GM12878 (cell line): ENCODE measurements around the gene KIF21A. TPM values are rescaled to one million over a fixed set of nuclear protein-coding genes. Genes with fewer than 3 reads are reported as not detected.

ENCODE experiments used
- ATAC-seq: fragments of 200-7000 bp; cut with Tn5 transposase; 3 replicates; pipeline ENCODE4 v1.9.1; 2020; ENCODE audit warnings: mild to moderate bottlenecking, moderate library complexity
- BruUV-seq: library from RNA; stranded (reverse); fragments of 400-500 nt; replicated peaks from 2 replicates; lab custom pipeline; 2021; lab: Mats Ljungman, UMichigan
- CTCF ChIA-PET: fragments of 300-600 bp; sonication (Branson Sonifier 250); formaldehyde crosslinking; extraction: SDS; loops from one replicate; lab custom pipeline; 2021; ENCODE audit warnings: inconsistent platforms; lab: Yijun Ruan, JAX
- POLR2A ChIA-PET: fragments of 350-600 bp; formaldehyde crosslinking; extraction: SDS; loops from one replicate; lab custom pipeline; 2021; ENCODE audit warnings: inconsistent platforms; lab: Charles Lee
- RAD21 ChIA-PET: fragments of 300-600 bp; sonication (Branson Sonifier 250); formaldehyde crosslinking; loops from one replicate; lab custom pipeline; 2023; ENCODE audit warnings: antibody characterized with exemption; ENCODE audit not compliant: unreplicated experiment; lab: Charles Lee
- SMC1A ChIA-PET: fragments of 300-600 bp; sonication (Branson Sonifier 250); formaldehyde crosslinking; loops from one replicate; lab custom pipeline; 2023; ENCODE audit not compliant: unreplicated experiment, uncharacterized antibody; lab: Charles Lee
- DNase-seq: peaks from one replicate; pipeline ENCODE4 v3.0.0-alpha.2; 2011; ENCODE audit warnings: low read depth, low spot score
- FAIRE-seq: peaks from 3 replicates; lab custom pipeline; 2011; peaks lifted over from hg19 to GRCh38; lab: Jason Lieb, UNC
- H2AFZ ChIP-seq: 2 replicates; pipeline ENCODE4 v1.6.0; 2011; ENCODE audit warnings: low read depth, low read length, control low read depth; ENCODE audit not compliant: control insufficient read depth
- H3K27ac ChIP-seq: 2 replicates; pipeline ENCODE4 v1.5.1; 2011; ENCODE audit warnings: control low read depth; ENCODE audit not compliant: control insufficient read depth, insufficient read depth
- H3K27me3 ChIP-seq, 2 experiments: replicated peaks in 1 of 2; 2 replicates each; pipeline versions ENCODE4 v1.6.0 to v1.6.1; 2011; ENCODE audit warnings: low read length in 1 of 2; ENCODE audit not compliant: control insufficient read depth in 2 of 2, insufficient read depth in 2 of 2
- H3K36me3 ChIP-seq, 2 experiments: 2 replicates each; pipeline ENCODE4 v1.5.1; 2011; ENCODE audit warnings: low read length in 1 of 2; ENCODE audit not compliant: control insufficient read depth in 2 of 2, insufficient read depth in 2 of 2
- H3K4me1 ChIP-seq: 2 replicates; pipeline ENCODE4 v1.6.1; 2011; ENCODE audit warnings: mild to moderate bottlenecking, low read length, moderate library complexity, mixed read lengths; ENCODE audit not compliant: control insufficient read depth, insufficient read depth
- H3K4me2 ChIP-seq: 2 replicates; pipeline ENCODE4 v1.6.0; 2011; ENCODE audit warnings: control low read depth; ENCODE audit not compliant: control insufficient read depth, insufficient read depth
- H3K4me3 ChIP-seq: fragments of 200-600 bp; sonication (generic); 2 replicates; pipeline ENCODE4 v1.5.1; 2016
- H3K79me2 ChIP-seq: 2 replicates; pipeline ENCODE4 v1.6.0; 2011; ENCODE audit warnings: low read length; ENCODE audit not compliant: control insufficient read depth, insufficient read depth
- H3K9ac ChIP-seq: 2 replicates; pipeline ENCODE4 v1.8.0; 2011; ENCODE audit warnings: low read length, control low read depth, mixed read lengths; ENCODE audit not compliant: control insufficient read depth, insufficient read depth
- H3K9me3 ChIP-seq: replicated peaks from 3 replicates; pipeline ENCODE4 v1.5.1; 2011; ENCODE audit warnings: mild to moderate bottlenecking, low read length; ENCODE audit not compliant: control insufficient read depth, insufficient read depth
- H4K20me1 ChIP-seq: 2 replicates; pipeline ENCODE4 v1.6.0; 2011; ENCODE audit not compliant: control insufficient read depth, insufficient read depth
- E2F4 ChIP-seq: IDR thresholded peaks from 2 replicates; pipeline ENCODE4 v1.6.1; 2012; ENCODE audit warnings: low read depth, low read length, improper control_type of control experiment
- ESRRA ChIP-seq: IDR thresholded peaks from 2 replicates; pipeline ENCODE4 v1.6.1; 2012; ENCODE audit warnings: mild to moderate bottlenecking, low read length, improper control_type of control experiment
- HCFC1 ChIP-seq: fragments of 150-350 bp; IDR thresholded peaks from 2 replicates; pipeline ENCODE4 v1.6.1; 2014; ENCODE audit warnings: low read length
- JUNB ChIP-seq: IDR thresholded peaks from 2 replicates; pipeline ENCODE4 v1.6.1; 2016; ENCODE audit warnings: antibody characterized with exemption, mild to moderate bottlenecking
- LARP7 ChIP-seq: fragments of 450-650 bp; IDR thresholded peaks from 2 replicates; pipeline ENCODE4 v1.6.1; 2017; ENCODE audit warnings: mild to moderate bottlenecking
- NR2F1 ChIP-seq: fragments of 450-650 bp; conservative IDR thresholded peaks from 2 replicates; pipeline ENCODE4 v1.6.1; 2017; ENCODE audit warnings: mild to moderate bottlenecking
- PAX5 ChIP-seq: IDR thresholded peaks from 2 replicates; pipeline ENCODE4 v1.6.1; 2011; ENCODE audit warnings: low read depth, low read length, borderline replicate concordance
- PKNOX1 ChIP-seq: fragments of 450-650 bp; IDR thresholded peaks from 2 replicates; pipeline ENCODE4 v1.6.1; 2016; ENCODE audit warnings: mild to moderate bottlenecking
- PRDM15 ChIP-seq: fragments of 450-650 bp; formaldehyde crosslinking; IDR thresholded peaks from 2 replicates; pipeline ENCODE4 v1.4.0; 2020; ENCODE audit warnings: mild to moderate bottlenecking, moderate library complexity
- RELA ChIP-seq: fragments of 450-650 bp; IDR thresholded peaks from 2 replicates; pipeline ENCODE4 v1.8.0; 2014; ENCODE audit warnings: borderline replicate concordance; ENCODE audit not compliant: partially characterized antibody
- SIN3A ChIP-seq: IDR thresholded peaks from 2 replicates; pipeline ENCODE4 v1.6.1; 2012; ENCODE audit warnings: low read depth, low read length, improper control_type of control experiment
- SKIL ChIP-seq: fragments of 450-650 bp; IDR thresholded peaks from 2 replicates; pipeline ENCODE4 v1.6.1; 2017; ENCODE audit warnings: mild to moderate bottlenecking, low read depth, inconsistent platforms; ENCODE audit not compliant: poor library complexity, severe bottlenecking
- SMC3 ChIP-seq: IDR thresholded peaks from 2 replicates; pipeline ENCODE4 v1.6.1; 2011; ENCODE audit warnings: low read length, improper control_type of control experiment, borderline replicate concordance
- STAT1 ChIP-seq: fragments of 450-650 bp; conservative IDR thresholded peaks from 2 replicates; pipeline ENCODE4 v1.6.1; 2014; ENCODE audit warnings: antibody characterized with exemption, mild to moderate bottlenecking
- TAF1 ChIP-seq: IDR thresholded peaks from 2 replicates; pipeline ENCODE4 v1.6.1; 2011; ENCODE audit warnings: mild to moderate bottlenecking, low read depth, low read length, borderline replicate concordance
- TBL1XR1 ChIP-seq: IDR thresholded peaks from 2 replicates; pipeline ENCODE4 v1.6.1; 2012; ENCODE audit warnings: low read depth, low read length, improper control_type of control experiment
- USF1 ChIP-seq: IDR thresholded peaks from 2 replicates; pipeline ENCODE4 v1.6.1; 2011; ENCODE audit warnings: borderline replicate concordance, low read depth, mild to moderate bottlenecking, moderate library complexity, mixed read lengths, low read length; ENCODE audit not compliant: insufficient read depth; ENCODE audit errors: extremely low read length
- WGBS: methylation state at CpG from one replicate; pipeline ENCODE4 v1.1.6; 2016; ENCODE audit warnings: low lambda C conversion rate; ENCODE audit not compliant: insufficient replicate concordance, insufficient coverage; ENCODE audit errors: missing lambda C conversion rate; 5-methylcytosine and 5-hydroxymethylcytosine counted together
- in situ Hi-C: fragments of 300-500 bp; cut with MboI; formaldehyde crosslinking; loops from 9 replicates; pipeline ENCODE4 v1.14.3; 2018; ENCODE audit warnings: mixed read lengths
- intact Hi-C: fragments of 100-400 bp; cut with micrococcal nuclease; formaldehyde crosslinking; loops from one replicate; pipeline ENCODE4 v1.14.2; 2022; ENCODE audit not compliant: unreplicated experiment
- polyA plus RNA-seq, 11 experiments: library from polyadenylated mRNA; depleted of rRNA in 4 of 11; unstranded in 6 of 11; stranded (reverse) in 5 of 11; fragments of >200 nt; fragmentation: Nextera tagmentation in 4 of 11; fragmentation: Illumina TruSeq in 1 of 11; extraction: Ambion mirVana in 4 of 11; extraction: Trizol in 1 of 11; gene quantifications; 1 replicate in 1 of 11; 2 replicates in 10 of 11; pipeline versions ENCODE4 v1.2.1 to v1.2.3, GENCODE V29; 2011 to 2016; ENCODE audit warnings: inconsistent platforms in 2 of 11, missing spikeins in 2 of 11, low read depth in 1 of 11
- total RNA-seq, 4 experiments: library from RNA; depleted of rRNA in 3 of 4; stranded (reverse); fragments of >200 nt in 3 of 4; fragmentation: Illumina TruSeq in 1 of 4; extraction: Trizol in 1 of 4; gene quantifications; 2 replicates each; pipeline versions ENCODE4 v1.2.1 to v1.2.3, GENCODE V29; 2013 to 2021

The KIF21A gene
- total and polyA plus RNA-seq, 10 of the 15 experiments (the other 5 are each of a cell fraction or from before 2014, with no cell fraction given): 21.3 to 42.1 (median 24.5) TPM

- ChIA-PET SMC1A (interaction anchor here (1.0 to 1.6 kb wide), 5 partner anchors 8 to 54 kb away, joined by 3 to 5 read pairs (median 3); no protein-coding TSS in a partner anchor), CTCF (interaction anchor here (0.6 to 1.5 kb wide), 4 partner anchors 11 to 44 kb away, joined by 3 to 5 read pairs (median 3); no protein-coding TSS in a partner anchor), RAD21 (no interaction called here), POLR2A (no interaction called here)
- H3K9ac ChIP-seq: no peak overlapping the region
- WGBS: 98% methylated on average over 3 of the region's 3 CpGs
- H3K4me1 ChIP-seq: no peaks in the 10 kb centered on the region
- DNase-seq (no peak), ATAC-seq (no peak), FAIRE-seq (no peak)
- H3K27me3 ChIP-seq: no peaks in the 10 kb centered on the region
- no peaks in the 10 kb centered on the region for H4K20me1 ChIP-seq
- H3K4me3 ChIP-seq: no peak overlapping the region
- intact Hi-C loops: no loop called here
- H3K4me2 ChIP-seq: no peak overlapping the region
- H3K79me2 ChIP-seq: no peaks in the 10 kb centered on the region
- in situ Hi-C loops: no loop called here
- no TSS peak for BruUV-seq
- no peaks in the 10 kb centered on the region for H3K36me3 ChIP-seq
- H2AFZ ChIP-seq: no peak overlapping the region
- no peaks in the 10 kb centered on the region for H3K9me3 ChIP-seq
- TF ChIP-seq NR2F1 (no peak), SIN3A (no peak), STAT1 (no peak), PRDM15 (CRISPR knock-in tag) (no peak), ESRRA (no peak), PKNOX1 (no peak), E2F4 (no peak), LARP7 (no peak), JUNB (no peak), SKIL (no peak), TBL1XR1 (no peak), PAX5 (no peak), HCFC1 (no peak), USF1 (no peak), TAF1 (no peak), RELA (no peak), SMC3 (no peak)
- no peak overlapping the region for H3K27ac ChIP-seq
Observed at GRCh38 chr12:39386335-39386734, 56.6 kb downstream of the KIF21A start.
